HG03159 (cell line): ENCODE results near the gene OR2T1.
"Not testable (repeated sequence)": the region's sequence is repeated elsewhere in the genome, so short reads cannot be mapped to it uniquely, and the experiment has no call there.

Experiments
- ATAC-seq: cut with Tn5 transposase; IDR thresholded peaks from one replicate; pipeline ENCODE4 v1.9.1; 2021; ENCODE audit warnings: mild to moderate bottlenecking, moderate library complexity; ENCODE audit not compliant: unreplicated experiment

The OR2T1 gene

DNA sequence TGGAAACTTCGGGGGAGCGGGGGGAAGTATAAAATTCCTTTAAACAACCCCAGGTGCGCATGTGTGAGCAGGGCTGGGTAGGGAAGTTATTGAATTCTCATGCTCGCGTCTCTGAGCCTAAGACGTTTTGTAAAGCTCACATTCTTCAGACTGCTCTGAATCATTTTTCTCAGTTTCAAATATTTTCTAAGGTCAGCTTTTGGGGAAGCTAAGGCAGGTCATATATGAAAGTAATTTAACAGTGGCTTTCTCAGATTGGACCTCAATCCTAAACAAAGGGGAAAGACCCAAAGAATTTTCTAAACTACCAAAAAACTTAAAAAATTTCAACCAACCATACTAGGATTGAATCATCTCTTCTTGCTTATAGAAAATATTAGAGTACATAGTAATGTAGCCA, 32.1 kb downstream of the OR2T1 start:
- not testable (repeated sequence) for ATAC-seq

DNA sequence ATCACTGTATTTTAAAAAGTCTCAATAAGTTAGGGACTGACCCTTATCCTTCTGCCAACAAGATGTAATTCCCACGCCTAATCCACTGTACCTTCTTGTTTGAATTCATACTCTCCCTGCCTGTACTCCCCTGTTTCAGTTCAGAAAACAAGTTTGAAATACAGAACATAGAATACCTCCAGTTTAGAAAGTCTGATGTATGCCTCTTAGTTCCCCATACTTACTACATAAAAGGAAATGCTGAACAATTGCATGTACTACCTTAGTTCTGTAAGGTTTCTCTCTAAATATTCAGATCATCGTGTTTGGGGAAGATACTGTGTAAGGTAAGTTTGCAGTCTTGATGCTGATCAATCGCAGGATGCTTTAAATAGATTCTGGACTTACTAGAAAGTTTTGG, 33.5 kb downstream of the OR2T1 start:
- peak; percentile 78 for ATAC-seq

DNA sequence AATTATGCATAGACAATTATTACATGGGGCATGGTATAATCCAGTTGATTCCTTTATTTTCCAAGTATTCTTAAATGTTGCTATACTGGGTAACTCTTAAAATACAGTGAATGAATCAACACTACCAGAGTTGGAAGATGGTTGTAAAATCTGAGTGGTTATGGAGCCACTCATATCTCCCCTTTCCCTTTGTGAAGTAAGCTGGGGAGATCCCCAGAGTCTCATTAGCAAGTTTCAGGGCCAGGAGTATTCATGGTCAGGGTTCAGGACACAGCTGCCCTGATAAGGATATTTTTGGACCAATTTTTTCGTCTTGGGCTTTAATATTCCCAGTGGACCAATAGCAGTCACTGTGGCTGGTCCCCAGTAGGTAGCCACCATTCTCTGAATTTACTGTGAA, 35.8 kb downstream of the OR2T1 start:
- not testable (repeated sequence) for ATAC-seq

DNA sequence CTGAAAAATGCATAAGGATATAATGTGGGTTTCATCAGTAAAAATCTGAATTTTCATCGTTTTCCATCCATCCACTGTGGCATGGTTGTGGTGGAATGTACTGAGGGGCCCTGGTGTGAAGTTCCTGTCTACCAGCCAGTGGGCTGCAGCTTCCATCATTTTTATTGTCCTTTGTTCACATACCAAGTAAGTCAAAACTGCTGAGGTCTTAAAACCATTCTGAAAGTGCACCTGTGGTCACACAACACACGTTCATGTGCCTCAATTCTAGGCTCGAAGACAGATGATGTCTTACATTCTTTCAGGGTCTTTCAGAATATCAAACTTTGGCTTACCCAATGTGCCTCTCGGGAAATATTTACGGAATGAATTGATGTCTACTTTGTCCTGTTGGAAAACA, 36.4 kb downstream of the OR2T1 start:
- not testable (repeated sequence) for ATAC-seq

DNA sequence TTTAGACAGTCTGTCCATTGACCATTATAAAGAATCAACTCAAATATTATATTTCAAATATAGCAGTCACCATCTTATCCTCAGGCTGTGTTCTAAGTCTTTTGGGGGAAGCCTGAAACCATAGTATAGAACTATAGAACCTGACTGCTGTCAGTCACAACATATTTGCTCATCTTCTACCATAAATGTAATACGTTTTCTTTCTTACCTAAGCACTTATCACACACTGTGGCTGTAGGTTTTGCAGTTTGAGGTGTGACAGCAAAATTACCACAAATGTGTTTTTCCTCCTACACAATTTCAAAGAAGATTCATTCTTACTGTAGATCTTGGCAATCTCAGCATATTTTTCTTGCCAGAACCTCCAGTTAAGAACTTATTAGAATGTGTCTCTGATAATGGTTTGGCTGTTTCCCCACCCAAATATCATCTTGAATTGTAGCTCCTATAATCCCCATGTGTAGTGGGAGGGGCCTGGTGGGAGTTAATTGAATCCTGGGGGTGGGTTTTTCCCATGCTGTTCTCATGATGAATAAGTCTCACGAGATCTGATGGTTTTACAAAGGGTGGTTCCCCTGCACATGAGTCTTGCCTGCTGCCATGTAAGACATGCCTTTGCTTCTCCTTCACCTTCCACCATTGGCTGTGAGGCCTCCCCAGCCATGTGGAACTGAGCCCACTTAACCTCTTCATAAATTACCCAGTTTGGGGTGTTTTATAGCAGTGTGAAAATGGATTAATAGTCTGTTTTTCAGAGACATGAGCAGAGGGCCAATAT, 39.8 kb downstream of the OR2T1 start:
- not testable (repeated sequence) for ATAC-seq

DNA sequence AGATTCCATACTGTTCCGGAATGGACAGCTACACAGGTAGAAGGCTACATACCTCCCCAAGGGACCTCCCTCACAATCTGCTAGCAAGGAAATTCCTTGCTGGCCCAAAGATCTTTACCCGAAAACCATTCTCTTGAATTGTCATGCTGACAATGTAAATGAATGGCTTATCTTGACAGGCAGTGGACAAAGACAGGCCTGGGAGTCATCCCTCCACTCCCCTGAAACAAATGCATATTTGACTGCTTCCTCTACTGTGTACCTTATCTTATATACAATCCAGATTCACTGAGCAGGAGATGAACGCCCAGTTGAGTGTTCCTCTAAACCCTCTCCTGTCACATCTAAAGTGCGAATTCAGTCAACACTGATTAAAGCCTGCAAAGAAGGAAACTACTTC, 41.8 kb downstream of the OR2T1 start:
- ATAC-seq = not testable (repeated sequence)

DNA sequence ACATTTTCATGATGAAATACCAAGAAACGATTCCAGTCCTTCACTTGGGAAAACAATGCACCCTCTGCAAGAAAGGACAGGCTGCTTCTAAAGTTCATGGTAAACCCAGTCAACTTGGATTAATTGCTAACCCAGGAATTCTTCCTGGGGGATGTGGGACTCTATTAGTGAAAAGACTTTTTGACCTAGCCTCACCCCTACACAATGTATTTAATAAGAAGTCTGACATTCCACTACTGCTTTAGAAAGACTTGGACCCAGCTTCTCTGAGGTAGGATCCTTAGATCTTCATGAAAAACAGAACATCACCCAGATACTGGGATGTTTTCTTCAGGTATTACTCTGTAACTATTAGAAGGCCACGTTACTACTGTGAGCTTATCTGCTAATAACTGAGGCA, 42.6 kb downstream of the OR2T1 start, which contains the start of gene OR2T2:
Gene OR2T2, plus strand, starts transcription at position 239 of the 400 bp plus-strand sequence. CDS start 7,161 bp downstream, outside the sequence.
- ATAC-seq = not testable (repeated sequence)

DNA sequence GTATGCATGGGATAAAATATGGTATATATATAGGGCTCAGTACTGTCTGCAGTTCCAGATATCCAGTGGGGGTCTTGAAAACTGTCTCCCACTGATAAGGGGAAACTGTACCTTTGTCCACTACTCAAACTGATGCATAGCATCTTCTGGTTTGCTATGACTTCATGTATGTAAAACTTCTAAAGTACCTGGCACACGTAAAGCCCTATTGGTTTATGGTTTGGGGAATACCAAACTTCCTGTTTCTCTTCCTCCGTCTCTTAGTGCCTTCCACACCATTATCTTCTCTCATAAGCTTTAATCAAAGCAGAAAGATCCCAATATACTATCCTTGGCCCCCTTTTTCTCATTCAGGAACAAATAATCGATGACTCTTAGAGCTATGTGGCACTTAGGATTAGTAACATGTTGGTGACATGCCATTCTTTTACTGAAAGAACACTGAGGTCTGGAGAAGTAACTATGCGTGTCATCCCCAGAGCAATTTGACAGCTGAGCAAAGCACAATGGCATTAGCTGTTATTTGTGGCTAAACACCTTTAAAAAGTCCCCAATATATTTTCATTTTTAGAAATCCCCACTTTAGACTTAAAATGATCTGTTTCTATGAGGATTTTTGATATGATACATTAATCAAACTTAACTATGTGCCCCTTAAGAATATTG, 45.7 kb downstream of the OR2T1 start:
- ATAC-seq = peak; percentile 46

DNA sequence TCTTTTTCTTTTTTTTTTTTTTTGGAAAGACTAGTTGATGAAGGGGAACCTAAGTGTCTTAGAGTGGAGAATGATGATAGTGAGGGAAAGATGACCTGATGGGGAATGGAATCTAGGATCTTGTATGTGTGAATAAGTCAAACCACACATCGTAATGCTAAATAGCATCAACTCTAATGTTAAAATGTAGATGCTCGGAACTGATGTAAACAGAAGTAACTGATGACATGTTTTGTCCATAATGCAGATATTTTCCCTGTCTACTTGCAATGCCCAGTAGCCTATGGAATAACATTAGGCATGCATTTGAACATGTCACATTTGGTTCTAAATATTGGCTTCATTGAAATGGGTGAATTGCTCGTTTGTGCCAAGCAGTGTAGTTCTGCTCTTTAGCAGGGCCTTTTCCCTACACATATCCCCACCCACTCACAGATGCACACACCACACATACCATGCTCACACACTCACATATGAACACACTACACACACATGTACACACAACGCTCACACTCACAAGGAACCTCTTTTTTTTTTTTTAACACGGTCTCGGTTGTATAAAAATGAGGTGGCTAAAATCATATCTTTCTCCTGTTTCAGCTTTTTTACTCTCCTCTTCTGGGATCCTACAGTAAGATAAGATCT, 47.1 kb downstream of the OR2T1 start:
- ATAC-seq = not testable (repeated sequence)

DNA sequence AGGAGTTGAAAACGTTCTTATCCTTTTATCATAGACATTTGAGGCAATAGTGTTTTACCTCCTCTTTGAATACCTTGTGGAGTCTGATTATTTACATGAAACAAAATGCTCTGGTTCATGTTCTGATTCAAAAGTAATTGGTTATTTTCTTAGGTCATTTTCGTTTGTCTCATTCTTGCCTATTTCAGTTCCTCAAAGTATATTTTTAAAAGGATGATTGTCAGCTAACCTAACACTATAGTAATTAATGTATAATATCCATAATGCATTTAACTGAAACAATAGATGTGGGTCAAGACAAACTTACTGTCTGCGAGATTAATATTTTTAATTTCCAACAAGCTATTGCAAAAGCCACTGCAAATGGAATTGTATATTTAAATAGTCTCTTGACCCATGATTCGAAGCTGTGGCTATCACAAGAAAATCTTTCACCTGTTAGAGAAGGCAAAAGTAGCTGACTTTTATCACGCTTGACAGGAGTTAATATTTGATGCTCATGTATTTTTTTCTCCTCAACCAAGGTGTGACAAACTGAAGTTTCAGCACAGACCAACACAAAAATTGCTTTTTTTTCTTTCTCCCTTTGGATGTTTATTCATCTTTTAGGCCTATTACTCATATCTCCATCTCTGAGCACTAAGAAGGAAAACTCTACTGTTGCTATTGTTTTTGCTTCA, 47.8 kb downstream of the OR2T1 start:
- ATAC-seq = peak; percentile 71

DNA sequence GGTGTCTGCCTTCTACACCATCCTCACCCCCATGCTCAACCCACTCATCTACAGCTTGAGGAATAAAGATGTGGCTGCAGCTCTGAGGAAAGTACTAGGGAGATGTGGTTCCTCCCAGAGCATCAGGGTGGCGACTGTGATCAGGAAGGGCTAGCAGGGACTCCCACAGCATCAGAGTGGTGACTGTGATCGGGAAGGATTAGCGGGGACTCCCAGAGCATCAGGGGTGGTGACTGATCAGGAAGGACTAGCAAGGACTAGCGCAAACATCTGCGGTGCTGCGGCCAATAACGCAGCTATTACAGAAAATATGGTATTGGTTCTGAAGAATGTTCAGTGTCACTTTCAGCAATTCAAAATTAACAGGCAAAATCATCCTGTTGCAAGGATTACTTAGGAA, 50.8 kb downstream of the OR2T1 start:
- not testable (repeated sequence) for ATAC-seq

DNA sequence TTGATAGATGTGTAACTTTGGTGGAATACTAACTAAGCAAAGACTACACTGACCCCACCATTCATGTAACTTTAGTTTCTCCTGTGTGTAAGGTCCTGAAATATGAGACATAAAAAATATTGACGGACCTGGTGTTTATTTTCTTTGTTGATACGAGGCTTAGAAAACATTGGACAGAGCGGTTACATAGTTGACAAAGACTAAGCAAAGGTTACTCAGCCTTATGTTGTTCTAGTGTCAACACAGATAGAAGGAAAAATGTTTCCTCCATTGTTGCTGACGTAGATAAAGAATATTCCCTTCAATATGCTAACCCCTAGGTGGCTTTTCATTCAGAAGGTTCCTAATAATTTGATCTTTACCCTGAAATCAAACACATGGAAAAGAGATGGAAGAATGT, 52.2 kb downstream of the OR2T1 start:
- not testable (repeated sequence) for ATAC-seq

DNA sequence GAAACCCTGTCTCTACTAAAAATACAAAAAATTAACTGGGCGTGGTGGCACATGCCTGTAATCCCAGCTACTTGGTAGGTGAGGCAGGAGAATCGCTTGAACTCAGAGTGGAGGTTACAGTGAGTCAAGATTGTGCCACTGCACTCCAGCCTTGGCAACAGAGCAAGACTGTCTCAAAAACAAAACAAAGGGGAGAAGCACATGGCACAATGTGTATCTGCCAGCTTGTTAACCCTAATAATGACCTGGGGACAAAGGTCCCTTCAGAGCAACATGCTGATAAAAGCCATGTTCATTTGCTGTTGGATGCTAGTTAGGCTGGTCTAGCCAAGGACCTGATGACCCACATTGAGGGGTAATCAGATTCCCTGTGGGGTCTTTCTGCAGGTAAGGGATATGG, 53.8 kb downstream of the OR2T1 start:
- not testable (repeated sequence) for ATAC-seq
